H1 (cell line): Measurements from ENCODE around the gene COQ7.

Experiments used
- EZH2 ChIP-seq: fragments of 200-600 bp; sonication (generic); IDR thresholded peaks from 2 replicates; pipeline ENCODE4 v1.7.1; 2012; ENCODE audit warnings: low read depth, mild to moderate bottlenecking, moderate library complexity, low read length, inconsistent platforms; ENCODE audit not compliant: severe bottlenecking
- GABPA ChIP-seq: IDR thresholded peaks from 2 replicates; pipeline ENCODE4 v1.6.1; 2011; ENCODE audit warnings: mild to moderate bottlenecking, low read length, moderate library complexity, borderline replicate concordance; ENCODE audit not compliant: insufficient read depth
- SUZ12 ChIP-seq: fragments of 200-600 bp; sonication (generic); IDR thresholded peaks from 2 replicates; pipeline ENCODE4 v1.6.1; 2012; ENCODE audit warnings: mild to moderate bottlenecking, inconsistent platforms, low read length, moderate library complexity, mixed read lengths
- ZNF274 ChIP-seq: IDR thresholded peaks from 2 replicates; pipeline ENCODE4 v1.7.0; 2012; ENCODE audit warnings: low read length, borderline replicate concordance; ENCODE audit errors: extremely low read depth
- TF ChIP-seq, protein P1 (sequence below), 3 experiments: IDR thresholded peaks; 1 replicate in 2 of 3; 2 replicates in 1 of 3; pipeline versions ENCODE4 v1.5.1 to v1.6.1; 2011; ENCODE audit warnings: low read length in 3 of 3, mild to moderate bottlenecking in 3 of 3, inconsistent platforms in 2 of 3, low read depth in 1 of 3, moderate library complexity in 1 of 3; ENCODE audit not compliant: insufficient read depth in 1 of 3; ENCODE audit errors: control extremely low read depth in 1 of 3

DNA sequence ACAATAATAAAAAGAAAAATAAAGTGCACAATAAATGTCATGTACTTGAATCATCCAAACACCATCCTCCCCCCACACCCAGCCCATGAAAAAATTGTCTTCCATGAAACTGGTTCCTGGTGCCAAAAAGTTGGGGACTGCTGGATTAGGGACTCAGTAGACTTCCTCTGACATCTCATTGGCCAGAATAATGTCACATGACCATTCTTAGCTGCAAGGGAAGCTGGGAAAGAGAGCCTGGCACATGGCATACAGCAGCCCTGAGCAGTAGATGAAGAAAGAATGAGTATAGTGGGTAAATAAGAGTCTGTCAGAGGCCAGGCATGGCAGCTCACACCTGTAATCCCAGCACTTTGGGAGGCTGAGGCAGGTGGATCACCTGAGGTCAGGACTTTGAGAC is 58.9 kb downstream of the COQ7 start:
- TF ChIP-seq, protein P1, sequence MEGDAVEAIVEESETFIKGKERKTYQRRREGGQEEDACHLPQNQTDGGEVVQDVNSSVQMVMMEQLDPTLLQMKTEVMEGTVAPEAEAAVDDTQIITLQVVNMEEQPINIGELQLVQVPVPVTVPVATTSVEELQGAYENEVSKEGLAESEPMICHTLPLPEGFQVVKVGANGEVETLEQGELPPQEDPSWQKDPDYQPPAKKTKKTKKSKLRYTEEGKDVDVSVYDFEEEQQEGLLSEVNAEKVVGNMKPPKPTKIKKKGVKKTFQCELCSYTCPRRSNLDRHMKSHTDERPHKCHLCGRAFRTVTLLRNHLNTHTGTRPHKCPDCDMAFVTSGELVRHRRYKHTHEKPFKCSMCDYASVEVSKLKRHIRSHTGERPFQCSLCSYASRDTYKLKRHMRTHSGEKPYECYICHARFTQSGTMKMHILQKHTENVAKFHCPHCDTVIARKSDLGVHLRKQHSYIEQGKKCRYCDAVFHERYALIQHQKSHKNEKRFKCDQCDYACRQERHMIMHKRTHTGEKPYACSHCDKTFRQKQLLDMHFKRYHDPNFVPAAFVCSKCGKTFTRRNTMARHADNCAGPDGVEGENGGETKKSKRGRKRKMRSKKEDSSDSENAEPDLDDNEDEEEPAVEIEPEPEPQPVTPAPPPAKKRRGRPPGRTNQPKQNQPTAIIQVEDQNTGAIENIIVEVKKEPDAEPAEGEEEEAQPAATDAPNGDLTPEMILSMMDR (IDR thresholded peaks at IDR 0.05; ENCODE audit: control extremely low read depth in 1 of 3, insufficient read depth in 1 of 3, low read depth in 1 of 3, low read length in 3 of 3), result no peak
- TF ChIP-seq EZH2, result no peak
- no peak for TF ChIP-seq ZNF274
- no peak for TF ChIP-seq SUZ12
- TF ChIP-seq GABPA, result no peak
